OCI-LY1 (cell line): ENCODE measurements around the gene SNRNP48.

Experiments used
- EZH2 ChIP-seq: fragments of 200-600 bp; sonication (generic), shearing (Covaris generic); IDR thresholded peaks from 2 replicates; pipeline ENCODE4 v1.8.0; 2017; ENCODE audit warnings: borderline replicate concordance, mixed run types, mild to moderate bottlenecking, antibody characterized with exemption, low read length, moderate library complexity, mixed read lengths
- TF ChIP-seq, protein P1 (sequence below): fragments of 200-600 bp; sonication (generic), shearing (Covaris generic); IDR thresholded peaks from 2 replicates; pipeline ENCODE4 v1.5.1; 2017; ENCODE audit warnings: mild to moderate bottlenecking, antibody characterized with exemption, low read length, moderate library complexity, mixed read lengths

DNA sequence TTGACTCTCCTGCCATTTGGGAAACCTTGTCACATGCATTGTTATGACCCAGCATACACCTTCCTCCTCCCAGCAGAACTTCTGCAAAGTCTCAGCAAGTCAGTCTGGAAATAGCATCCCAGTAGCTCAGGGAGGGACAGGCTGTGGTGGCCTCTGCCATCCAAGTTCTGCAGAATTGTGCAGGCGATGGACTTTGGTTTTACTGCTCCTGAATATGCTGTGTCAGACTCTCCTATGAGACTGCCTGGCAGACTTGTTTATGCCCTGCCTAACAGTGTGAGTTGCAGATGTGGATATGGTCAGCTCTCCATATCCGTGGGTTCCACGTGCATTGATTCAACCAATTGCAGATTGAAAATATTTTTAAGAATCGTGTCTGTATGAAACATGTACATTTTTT, 52.8 kb downstream of the SNRNP48 start:
- TF ChIP-seq, protein P1, sequence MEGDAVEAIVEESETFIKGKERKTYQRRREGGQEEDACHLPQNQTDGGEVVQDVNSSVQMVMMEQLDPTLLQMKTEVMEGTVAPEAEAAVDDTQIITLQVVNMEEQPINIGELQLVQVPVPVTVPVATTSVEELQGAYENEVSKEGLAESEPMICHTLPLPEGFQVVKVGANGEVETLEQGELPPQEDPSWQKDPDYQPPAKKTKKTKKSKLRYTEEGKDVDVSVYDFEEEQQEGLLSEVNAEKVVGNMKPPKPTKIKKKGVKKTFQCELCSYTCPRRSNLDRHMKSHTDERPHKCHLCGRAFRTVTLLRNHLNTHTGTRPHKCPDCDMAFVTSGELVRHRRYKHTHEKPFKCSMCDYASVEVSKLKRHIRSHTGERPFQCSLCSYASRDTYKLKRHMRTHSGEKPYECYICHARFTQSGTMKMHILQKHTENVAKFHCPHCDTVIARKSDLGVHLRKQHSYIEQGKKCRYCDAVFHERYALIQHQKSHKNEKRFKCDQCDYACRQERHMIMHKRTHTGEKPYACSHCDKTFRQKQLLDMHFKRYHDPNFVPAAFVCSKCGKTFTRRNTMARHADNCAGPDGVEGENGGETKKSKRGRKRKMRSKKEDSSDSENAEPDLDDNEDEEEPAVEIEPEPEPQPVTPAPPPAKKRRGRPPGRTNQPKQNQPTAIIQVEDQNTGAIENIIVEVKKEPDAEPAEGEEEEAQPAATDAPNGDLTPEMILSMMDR = no peak
- no peak for TF ChIP-seq EZH2
